BLaER1 (cell line): ENCODE results near the gene TSC22D2.

Source experiments
- H3K27ac ChIP-seq: shearing (Covaris generic); formaldehyde crosslinking; 2 replicates; pipeline ENCODE4 v1.8.1; 2022
- H3K27me3 ChIP-seq: shearing (Covaris generic); formaldehyde crosslinking; 2 replicates; pipeline ENCODE4 v1.8.1; 2022
- H3K36me3 ChIP-seq: shearing (Covaris generic); formaldehyde crosslinking; 2 replicates; pipeline ENCODE4 v1.8.1; 2022
- H3K4me1 ChIP-seq: shearing (Covaris generic); formaldehyde crosslinking; 2 replicates; pipeline ENCODE4 v1.8.1; 2022
- H3K4me2 ChIP-seq: shearing (Covaris generic); formaldehyde crosslinking; 2 replicates; pipeline ENCODE4 v1.8.1; 2022
- H3K4me3 ChIP-seq: shearing (Covaris generic); formaldehyde crosslinking; 2 replicates; pipeline ENCODE4 v1.8.1; 2022
- H3K9ac ChIP-seq: shearing (Covaris generic); formaldehyde crosslinking; 2 replicates; pipeline ENCODE4 v1.8.1; 2022
- H3K9me3 ChIP-seq: shearing (Covaris generic); formaldehyde crosslinking; 2 replicates; pipeline ENCODE4 v1.8.1; 2022
- H4K20me1 ChIP-seq: shearing (Covaris generic); formaldehyde crosslinking; 2 replicates; pipeline ENCODE4 v1.8.1; 2022
- Cebpa-rat ChIP-seq: shearing (Covaris generic); IDR thresholded peaks from 2 replicates; pipeline ENCODE4 v1.8.1; 2022

Gene TSC22D2

GRCh38 chr3:150371741-150372254, 36.3 kb upstream of the TSC22D2 start:
- Histone ChIP-seq H3K9ac (no peak overlapping the region), H3K4me1 (no peaks in the 10 kb centered on the region), H3K4me3 (no peak overlapping the region), H3K27ac (no peak overlapping the region), H3K27me3 (no peaks in the 10 kb centered on the region), H4K20me1 (no peaks in the 10 kb centered on the region), H3K4me2 (no peak overlapping the region), H3K9me3 (no peaks in the 10 kb centered on the region), H3K36me3 (no peaks in the 10 kb centered on the region)
- no peak for TF ChIP-seq Cebpa-rat

- H3K9ac ChIP-seq = no peak overlapping the region
- H3K4me3 ChIP-seq = no peak overlapping the region
- H3K36me3 ChIP-seq = no peaks in the 10 kb centered on the region
- H3K27me3 ChIP-seq = no peaks in the 10 kb centered on the region
- H3K4me1 ChIP-seq = no peaks in the 10 kb centered on the region
- H3K4me2 ChIP-seq = no peak overlapping the region
- TF ChIP-seq Cebpa-rat = no peak
- H3K9me3 ChIP-seq = no peaks in the 10 kb centered on the region
- H4K20me1 ChIP-seq = no peaks in the 10 kb centered on the region
- H3K27ac ChIP-seq = no peak overlapping the region
These were observed 35.8 kb upstream of the TSC22D2 start for GRCh38 chr3:150372320-150372719.

GRCh38 chr3:150372722-150373121, 35.4 kb upstream of the TSC22D2 start:
- TF ChIP-seq Cebpa-rat = no peak
- H3K27ac ChIP-seq = no peak overlapping the region
- H3K9me3 ChIP-seq = no peaks in the 10 kb centered on the region
- H3K36me3 ChIP-seq = no peaks in the 10 kb centered on the region
- H3K4me3 ChIP-seq = no peak overlapping the region
- no peaks in the 10 kb centered on the region for H4K20me1 ChIP-seq
- no peaks in the 10 kb centered on the region for H3K4me1 ChIP-seq
- H3K4me2 ChIP-seq = no peak overlapping the region
- no peak overlapping the region for H3K9ac ChIP-seq
- no peaks in the 10 kb centered on the region for H3K27me3 ChIP-seq

- no peaks in the 10 kb centered on the region for H3K27me3 ChIP-seq
- no peak overlapping the region for H3K4me3 ChIP-seq
- H3K4me1 ChIP-seq = no peaks in the 10 kb centered on the region
- no peaks in the 10 kb centered on the region for H3K9me3 ChIP-seq
- H3K27ac ChIP-seq = no peak overlapping the region
- H3K4me2 ChIP-seq = no peak overlapping the region
- no peak overlapping the region for H3K9ac ChIP-seq
- H3K36me3 ChIP-seq = no peaks in the 10 kb centered on the region
- no peaks in the 10 kb centered on the region for H4K20me1 ChIP-seq
- no peak for TF ChIP-seq Cebpa-rat
These were observed 34.7 kb upstream of the TSC22D2 start for GRCh38 chr3:150373234-150373875.

GRCh38 chr3:150374975-150375374, 33.1 kb upstream of the TSC22D2 start:
- no peaks in the 10 kb centered on the region for H3K27me3 ChIP-seq
- no peak for TF ChIP-seq Cebpa-rat
- no peak overlapping the region for H3K4me3 ChIP-seq
- H3K4me1 ChIP-seq = no peaks in the 10 kb centered on the region
- no peak overlapping the region for H3K4me2 ChIP-seq
- no peaks in the 10 kb centered on the region for H3K36me3 ChIP-seq
- no peak overlapping the region for H3K9ac ChIP-seq
- H3K9me3 ChIP-seq = no peaks in the 10 kb centered on the region
- no peaks in the 10 kb centered on the region for H4K20me1 ChIP-seq
- H3K27ac ChIP-seq = no peak overlapping the region

GRCh38 chr3:150376001-150376848, 31.9 kb upstream of the TSC22D2 start:
- no peak; the same call in 1 of the 2 replicates for TF ChIP-seq Cebpa-rat
- Histone ChIP-seq H3K4me1 (no peaks in the 10 kb centered on the region), H3K4me2 (no peak overlapping the region), H3K27me3 (no peaks in the 10 kb centered on the region), H4K20me1 (no peaks in the 10 kb centered on the region), H3K27ac (no peak overlapping the region), H3K4me3 (no peak overlapping the region), H3K9ac (no peak overlapping the region), H3K36me3 (no peaks in the 10 kb centered on the region), H3K9me3 (no peaks in the 10 kb centered on the region)

GRCh38 chr3:150377601-150378300, 30.3 kb upstream of the TSC22D2 start:
- no peak overlapping the region for H3K4me2 ChIP-seq
- no peaks in the 10 kb centered on the region for H3K27me3 ChIP-seq
- no peak overlapping the region for H3K27ac ChIP-seq
- no peaks in the 10 kb centered on the region for H3K36me3 ChIP-seq
- no peak for TF ChIP-seq Cebpa-rat
- peaks cover 7% of the 10 kb centered on the region; the same call in 1 of the 2 replicates for H3K4me1 ChIP-seq
- H4K20me1 ChIP-seq = no peaks in the 10 kb centered on the region
- H3K4me3 ChIP-seq = no peak overlapping the region
- H3K9me3 ChIP-seq = no peaks in the 10 kb centered on the region
- H3K9ac ChIP-seq = no peak overlapping the region

- H3K27ac ChIP-seq = no peak overlapping the region
- H3K9me3 ChIP-seq = no peaks in the 10 kb centered on the region
- no peak overlapping the region for H3K4me2 ChIP-seq
- H3K4me3 ChIP-seq = no peak overlapping the region
- H3K9ac ChIP-seq = no peak overlapping the region
- no peak for TF ChIP-seq Cebpa-rat
- no peaks in the 10 kb centered on the region for H3K27me3 ChIP-seq
- H3K4me1 ChIP-seq = peaks cover 7% of the 10 kb centered on the region; the same call in 1 of the 2 replicates
- H3K36me3 ChIP-seq = no peaks in the 10 kb centered on the region
- H4K20me1 ChIP-seq = no peaks in the 10 kb centered on the region
These were observed 29.8 kb upstream of the TSC22D2 start for GRCh38 chr3:150378301-150378748.

- Histone ChIP-seq H3K4me2 (no peak overlapping the region), H3K4me1 (peaks cover 11% of the 10 kb centered on the region), H3K4me3 (no peak overlapping the region), H3K36me3 (no peaks in the 10 kb centered on the region), H3K27ac (no peak overlapping the region), H3K27me3 (no peaks in the 10 kb centered on the region), H3K9me3 (no peaks in the 10 kb centered on the region), H3K9ac (no peak overlapping the region), H4K20me1 (no peaks in the 10 kb centered on the region)
- TF ChIP-seq Cebpa-rat = no peak
These were observed 28.6 kb upstream of the TSC22D2 start for GRCh38 chr3:150379469-150379868.
